ENCODE data around the gene GIN1.
A peak's percentile ranks its signal among the peaks of the same experiment; 100 is the strongest.
"Not testable (repeated sequence)": the region's sequence is repeated elsewhere in the genome, so short reads cannot be mapped to it uniquely, and the experiment has no call there.

GIN1 gene

DNA sequence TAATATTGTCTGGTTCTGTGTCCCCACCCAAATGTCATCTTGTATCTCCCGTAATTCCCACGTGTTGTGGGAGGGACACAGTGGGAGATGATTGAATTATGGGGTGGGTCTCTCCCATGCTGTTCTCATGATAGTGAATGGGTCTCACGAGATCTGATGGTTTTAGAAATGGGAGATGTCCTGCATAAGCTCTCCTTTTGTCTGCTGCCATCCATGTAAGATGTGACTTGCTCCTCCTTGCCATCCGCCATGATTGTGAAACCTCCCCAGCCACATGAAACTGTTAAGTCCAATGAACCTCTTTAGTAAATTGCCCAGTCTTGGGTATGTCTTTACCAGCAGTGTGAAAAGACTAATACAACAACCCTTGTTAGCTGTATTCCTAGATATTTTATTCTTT is 44.5 kb downstream of the GIN1 start:
- no peak overlapping the region for H3K9ac ChIP-seq
- H3K4me2 ChIP-seq = no peak overlapping the region
- no peaks in the 10 kb centered on the region for H3K4me1 ChIP-seq (ENCODE audit: low read depth, poor library complexity, severe bottlenecking)
- H3K4me3 ChIP-seq (IDR thresholded peaks at IDR 0.05; ENCODE audit: insufficient read depth, low read depth, low read length) = no peak overlapping the region
- TF ChIP-seq, protein P1, sequence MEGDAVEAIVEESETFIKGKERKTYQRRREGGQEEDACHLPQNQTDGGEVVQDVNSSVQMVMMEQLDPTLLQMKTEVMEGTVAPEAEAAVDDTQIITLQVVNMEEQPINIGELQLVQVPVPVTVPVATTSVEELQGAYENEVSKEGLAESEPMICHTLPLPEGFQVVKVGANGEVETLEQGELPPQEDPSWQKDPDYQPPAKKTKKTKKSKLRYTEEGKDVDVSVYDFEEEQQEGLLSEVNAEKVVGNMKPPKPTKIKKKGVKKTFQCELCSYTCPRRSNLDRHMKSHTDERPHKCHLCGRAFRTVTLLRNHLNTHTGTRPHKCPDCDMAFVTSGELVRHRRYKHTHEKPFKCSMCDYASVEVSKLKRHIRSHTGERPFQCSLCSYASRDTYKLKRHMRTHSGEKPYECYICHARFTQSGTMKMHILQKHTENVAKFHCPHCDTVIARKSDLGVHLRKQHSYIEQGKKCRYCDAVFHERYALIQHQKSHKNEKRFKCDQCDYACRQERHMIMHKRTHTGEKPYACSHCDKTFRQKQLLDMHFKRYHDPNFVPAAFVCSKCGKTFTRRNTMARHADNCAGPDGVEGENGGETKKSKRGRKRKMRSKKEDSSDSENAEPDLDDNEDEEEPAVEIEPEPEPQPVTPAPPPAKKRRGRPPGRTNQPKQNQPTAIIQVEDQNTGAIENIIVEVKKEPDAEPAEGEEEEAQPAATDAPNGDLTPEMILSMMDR (conservative IDR thresholded peaks at IDR 0.05; ENCODE audit: low read depth, low read length) = no peak
- no peaks in the 10 kb centered on the region for H3K36me3 ChIP-seq (ENCODE audit: insufficient read depth)
- no peaks in the 10 kb centered on the region for H3K79me2 ChIP-seq (ENCODE audit: insufficient read depth, low read depth)
- H4K20me1 ChIP-seq (ENCODE audit: insufficient read depth) = no peaks in the 10 kb centered on the region
- no peaks in the 10 kb centered on the region for H3K27me3 ChIP-seq (ENCODE audit: insufficient read depth, low read depth)
- no peak overlapping the region for H3K27ac ChIP-seq
- H2AFZ ChIP-seq (ENCODE audit: low read depth) = no peak overlapping the region

- H3K4me3 ChIP-seq (IDR thresholded peaks at IDR 0.05; ENCODE audit: insufficient read depth, low read depth, low read length); H3K36me3 ChIP-seq (ENCODE audit: insufficient read depth); H3K9ac ChIP-seq; H3K27me3 ChIP-seq (ENCODE audit: insufficient read depth, low read depth); H3K4me1 ChIP-seq (ENCODE audit: low read depth, poor library complexity, severe bottlenecking); H4K20me1 ChIP-seq (ENCODE audit: insufficient read depth); H3K4me2 ChIP-seq; H2AFZ ChIP-seq (ENCODE audit: low read depth); H3K27ac ChIP-seq; H3K79me2 ChIP-seq (ENCODE audit: insufficient read depth, low read depth): not testable (repeated sequence)
Observed at GRCh38 chr5:103073500-103073899, 46.4 kb downstream of the GIN1 start.

DNA sequence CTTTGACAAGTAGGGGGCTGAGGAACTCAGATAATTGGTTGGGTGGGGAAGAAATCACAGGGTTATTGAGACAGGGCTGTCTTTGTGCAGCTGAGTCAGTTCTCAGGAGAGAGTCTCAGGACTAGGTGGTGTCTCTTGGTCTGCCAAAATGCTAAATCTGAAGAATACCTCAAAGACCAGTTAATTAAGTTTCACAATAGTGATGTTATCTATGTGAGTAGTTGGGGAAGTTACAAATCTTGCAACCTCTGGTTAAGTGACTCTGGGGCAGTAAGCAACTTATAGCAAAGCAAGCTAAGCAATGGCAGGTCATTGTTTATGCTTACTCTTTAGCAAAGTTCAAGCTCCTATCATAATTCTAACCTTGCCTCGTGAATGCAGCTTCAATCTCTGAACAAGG is 53.6 kb downstream of the GIN1 start:
- no peaks in the 10 kb centered on the region for H3K36me3 ChIP-seq (ENCODE audit: insufficient read depth)
- TF ChIP-seq, protein P1 (conservative IDR thresholded peaks at IDR 0.05; ENCODE audit: low read depth, low read length) = no peak
- H3K9ac ChIP-seq = no peak overlapping the region
- no peak overlapping the region for H3K4me3 ChIP-seq (IDR thresholded peaks at IDR 0.05; ENCODE audit: insufficient read depth, low read depth, low read length)
- H3K27me3 ChIP-seq (ENCODE audit: insufficient read depth, low read depth) = no peaks in the 10 kb centered on the region
- no peak overlapping the region for H3K4me2 ChIP-seq
- H2AFZ ChIP-seq (ENCODE audit: low read depth) = no peak overlapping the region
- no peaks in the 10 kb centered on the region for H3K4me1 ChIP-seq (ENCODE audit: low read depth, poor library complexity, severe bottlenecking)
- no peaks in the 10 kb centered on the region for H3K79me2 ChIP-seq (ENCODE audit: insufficient read depth, low read depth)
- H3K27ac ChIP-seq = no peak overlapping the region
- H4K20me1 ChIP-seq (ENCODE audit: insufficient read depth) = no peaks in the 10 kb centered on the region

- Histone ChIP-seq H3K27me3 (ENCODE audit: insufficient read depth, low read depth) (no peaks in the 10 kb centered on the region), H3K4me1 (ENCODE audit: low read depth, poor library complexity, severe bottlenecking) (peaks cover 17% of the 10 kb centered on the region), H2AFZ (ENCODE audit: low read depth) (no peak overlapping the region), H3K79me2 (ENCODE audit: insufficient read depth, low read depth) (no peaks in the 10 kb centered on the region), H3K4me2 (no peak overlapping the region), H3K9ac (no peak overlapping the region), H3K27ac (no peak overlapping the region), H3K36me3 (ENCODE audit: insufficient read depth) (no peaks in the 10 kb centered on the region), H3K4me3 (IDR thresholded peaks at IDR 0.05; ENCODE audit: insufficient read depth, low read depth, low read length) (no peak overlapping the region), H4K20me1 (ENCODE audit: insufficient read depth) (no peaks in the 10 kb centered on the region)
- TF ChIP-seq, protein P1 (conservative IDR thresholded peaks at IDR 0.05; ENCODE audit: low read depth, low read length) = no peak
Observed at GRCh38 chr5:103060424-103060954, 59.4 kb downstream of the GIN1 start.

GRCh38 chr5:103059525-103059924 is 60.4 kb downstream of the GIN1 start:
- Histone ChIP-seq H3K27ac (no peak overlapping the region), H3K4me1 (ENCODE audit: low read depth, poor library complexity, severe bottlenecking) (peaks cover 17% of the 10 kb centered on the region), H3K4me2 (peak overlapping the region; percentile 43; the same call in 1 of the 2 replicates), H3K36me3 (ENCODE audit: insufficient read depth) (no peaks in the 10 kb centered on the region), H4K20me1 (ENCODE audit: insufficient read depth) (no peaks in the 10 kb centered on the region), H3K4me3 (IDR thresholded peaks at IDR 0.05; ENCODE audit: insufficient read depth, low read depth, low read length) (no peak overlapping the region), H3K79me2 (ENCODE audit: insufficient read depth, low read depth) (no peaks in the 10 kb centered on the region), H3K9ac (no peak overlapping the region), H2AFZ (ENCODE audit: low read depth) (peak overlapping the region; percentile 25; the same call in 1 of the 2 replicates), H3K27me3 (ENCODE audit: insufficient read depth, low read depth) (no peaks in the 10 kb centered on the region)
- TF ChIP-seq, protein P1 (conservative IDR thresholded peaks at IDR 0.05; ENCODE audit: low read depth, low read length) = no peak

Data from KMS-11 (cell line).